ENCODE data around the gene RAD9A.

Gene RAD9A

GRCh38 chr11:67375320-67376055 is 16.3 kb upstream of the RAD9A start:
- DNase-seq = no peak

DNA sequence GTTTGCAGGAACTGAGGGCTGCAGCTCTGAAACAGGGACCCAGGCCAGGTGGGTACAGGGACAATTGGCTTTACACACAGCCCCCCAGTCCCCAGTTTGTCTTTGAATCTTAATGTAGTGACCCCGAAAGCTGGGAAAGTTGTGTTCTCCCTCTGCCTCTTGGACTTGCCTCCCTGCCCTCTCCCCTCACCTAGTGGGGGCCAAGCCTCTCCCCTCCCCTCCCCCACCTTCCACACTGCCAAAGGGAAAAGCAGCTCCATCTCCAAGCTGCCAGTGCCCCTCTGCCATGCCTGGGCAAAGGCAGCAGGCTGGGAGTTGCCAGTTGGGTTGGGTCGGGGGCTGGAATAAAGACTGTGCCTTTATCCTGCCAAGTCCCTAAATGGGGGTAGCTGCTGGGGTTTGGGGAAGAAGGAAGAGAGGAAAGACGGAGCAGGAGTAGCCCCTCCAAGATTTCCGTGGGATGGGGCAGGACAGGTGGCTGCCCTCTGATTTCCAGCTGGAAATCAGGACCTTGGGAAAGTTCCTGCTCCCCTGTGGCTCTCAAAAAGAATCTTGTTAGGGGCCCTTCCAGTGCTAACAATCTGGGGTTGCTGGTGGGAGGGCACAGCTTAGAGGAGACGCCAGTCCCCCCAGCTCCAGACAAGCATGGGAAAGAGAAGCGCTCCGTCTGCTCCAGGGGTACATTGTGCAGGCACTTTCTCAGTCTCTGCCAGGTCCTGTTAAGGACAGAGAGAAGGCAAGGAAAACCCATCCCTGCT is 15.5 kb upstream of the RAD9A start:
- DNase-seq = no peak

- no peak for DNase-seq
Observed at GRCh38 chr11:67376873-67377808, 14.6 kb upstream of the RAD9A start.

GRCh38 chr11:67378544-67378943 is 13.2 kb upstream of the RAD9A start:
- DNase-seq = no peak

DNA sequence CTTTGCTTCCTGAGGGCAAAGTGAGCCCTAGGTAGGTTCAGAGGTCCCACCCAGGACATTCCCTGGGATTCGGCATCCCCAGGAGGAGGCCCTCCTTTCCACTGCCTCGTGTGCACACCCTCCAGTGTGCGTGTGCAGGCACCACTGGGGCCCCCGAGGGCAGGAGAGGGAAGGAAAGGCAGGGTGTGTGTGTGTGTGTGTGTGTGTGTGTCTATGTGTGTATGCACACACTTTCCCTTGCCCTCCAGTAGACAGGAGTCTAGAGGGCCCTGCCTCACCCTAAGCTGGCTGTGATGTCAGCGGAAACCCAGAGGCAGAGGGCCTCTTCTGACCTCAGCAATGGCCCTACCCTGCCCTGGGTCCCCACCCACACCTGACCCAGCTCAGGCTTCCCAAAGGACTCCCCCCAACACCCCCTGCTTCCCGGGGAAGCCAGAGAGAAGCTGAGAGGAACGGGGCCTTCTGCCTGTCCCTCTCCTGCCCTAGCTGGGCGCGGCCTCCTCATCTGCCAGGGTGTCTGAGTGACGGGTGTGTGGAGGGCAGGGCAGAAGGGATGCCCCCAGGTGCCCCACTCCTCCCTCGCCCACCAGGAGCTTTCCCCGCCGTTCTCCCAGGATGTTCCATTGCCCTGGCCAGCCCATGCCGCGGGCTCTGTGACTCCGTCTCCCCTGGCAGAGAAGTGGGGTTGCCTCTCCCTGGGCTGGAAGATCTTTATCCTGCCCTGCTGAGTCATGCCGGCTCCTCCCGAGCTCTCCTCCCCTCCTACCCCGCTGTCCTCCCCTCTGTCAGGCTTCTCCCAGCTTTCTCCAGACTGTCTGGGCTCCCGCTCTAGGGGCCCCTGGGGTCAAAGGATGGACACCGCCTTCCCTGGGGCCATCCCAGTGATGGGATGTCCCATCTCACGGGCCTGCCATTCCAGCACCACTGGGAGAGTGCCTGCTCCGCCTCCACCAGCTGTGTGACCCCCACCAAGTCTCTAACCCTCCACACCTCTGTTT is 12.4 kb upstream of the RAD9A start:
- no peak for DNase-seq

- no peak for DNase-seq
Observed at GRCh38 chr11:67381244-67381972, 10.4 kb upstream of the RAD9A start.

GRCh38 chr11:67382276-67383136 is 9.3 kb upstream of the RAD9A start:
- DNase-seq = peak; percentile 67

DNA sequence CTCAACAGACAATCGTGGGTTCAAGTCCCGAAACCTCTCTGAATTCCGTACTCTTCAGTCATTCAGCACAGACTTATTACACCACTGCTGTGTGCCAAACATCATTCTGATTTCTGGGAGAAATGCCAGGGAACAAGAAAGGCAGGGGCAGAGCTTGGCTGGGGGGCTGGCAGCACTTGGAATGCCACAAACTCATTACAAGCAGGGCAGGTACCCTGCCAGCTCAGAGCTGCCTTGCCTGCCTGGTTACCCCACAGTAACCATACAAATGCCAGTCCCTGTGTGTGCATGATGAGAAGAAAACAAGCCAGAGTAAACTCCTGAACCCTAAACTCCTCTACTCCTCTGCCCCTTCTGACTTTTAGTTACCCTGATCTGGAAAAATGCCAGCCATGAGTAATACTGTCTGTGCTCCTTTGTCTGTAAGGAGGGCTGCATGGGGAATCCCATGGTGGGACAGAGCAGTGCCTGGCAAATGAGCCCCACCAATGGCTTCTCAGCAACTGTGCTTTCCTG is 6.9 kb upstream of the RAD9A start:
- DNase-seq = no peak

DNA sequence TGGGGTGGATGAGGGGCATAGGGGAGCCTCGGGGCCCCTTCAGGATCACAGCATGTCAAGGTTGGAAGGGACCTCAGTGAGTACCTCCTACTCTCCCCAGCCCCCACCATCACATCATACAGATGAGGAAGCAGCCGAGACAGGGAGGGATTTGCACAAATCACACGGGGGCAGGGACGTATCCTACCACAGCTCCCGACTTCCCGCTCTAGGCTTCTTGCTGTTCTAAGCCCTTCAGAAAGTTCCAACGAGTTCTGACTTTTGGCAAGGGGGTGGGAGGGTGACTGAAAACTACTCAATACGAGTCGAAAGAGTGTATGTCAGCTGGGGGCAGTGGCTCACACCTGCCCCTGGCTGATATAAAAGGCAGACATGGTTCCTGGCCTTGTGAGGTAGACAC is 4.7 kb upstream of the RAD9A start:
- DNase-seq = no peak

DNA sequence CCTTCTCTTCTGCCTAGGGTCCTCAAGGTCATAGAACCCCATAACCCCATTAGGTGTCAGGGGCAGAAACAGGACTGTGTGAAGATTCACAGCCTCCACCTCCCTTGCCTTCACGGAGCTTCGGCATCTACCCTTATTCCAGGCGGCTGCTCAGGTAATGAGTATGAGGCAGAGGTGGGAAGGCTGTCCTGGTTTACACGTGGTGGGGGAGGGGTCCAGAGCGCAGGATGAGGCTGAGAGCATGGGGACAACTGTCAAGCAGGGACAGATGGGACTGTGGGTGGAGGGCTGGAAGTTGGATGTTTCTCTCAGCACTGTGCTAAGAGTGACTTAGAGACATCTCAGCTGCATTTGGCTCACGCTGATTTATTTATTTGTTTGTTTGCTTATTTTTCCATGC is 4.3 kb upstream of the RAD9A start:
- no peak for DNase-seq

DNA sequence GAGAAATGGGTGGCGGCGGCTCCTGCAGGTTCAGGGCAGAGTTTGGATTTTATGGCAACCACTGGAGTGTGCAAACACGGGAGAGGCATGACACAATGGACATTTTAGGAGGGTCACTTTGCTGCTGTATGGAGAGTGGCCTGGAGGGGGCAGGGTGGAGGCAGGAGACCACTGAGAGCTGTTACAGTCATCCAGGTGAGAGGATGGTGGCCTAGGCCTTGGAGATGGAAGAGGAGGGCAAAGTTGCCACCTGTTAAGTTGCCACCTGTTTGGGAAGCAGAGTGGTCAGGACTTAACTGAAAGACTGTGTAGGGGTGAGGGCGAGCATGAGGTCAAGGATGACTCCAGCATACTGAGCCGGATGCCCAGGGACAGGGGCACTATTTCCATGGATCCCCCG is 2.3 kb upstream of the RAD9A start:
- DNase-seq = no peak

- DNase-seq = no peak
Observed at GRCh38 chr11:67390947-67391303, 861 bp upstream of the RAD9A start.

- DNase-seq = no peak
Observed at GRCh38 chr11:67392183-67392715, 463 bp downstream of the RAD9A start.

GRCh38 chr11:67393437-67393836 is 1.7 kb downstream of the RAD9A start:
- DNase-seq = no peak

DNA sequence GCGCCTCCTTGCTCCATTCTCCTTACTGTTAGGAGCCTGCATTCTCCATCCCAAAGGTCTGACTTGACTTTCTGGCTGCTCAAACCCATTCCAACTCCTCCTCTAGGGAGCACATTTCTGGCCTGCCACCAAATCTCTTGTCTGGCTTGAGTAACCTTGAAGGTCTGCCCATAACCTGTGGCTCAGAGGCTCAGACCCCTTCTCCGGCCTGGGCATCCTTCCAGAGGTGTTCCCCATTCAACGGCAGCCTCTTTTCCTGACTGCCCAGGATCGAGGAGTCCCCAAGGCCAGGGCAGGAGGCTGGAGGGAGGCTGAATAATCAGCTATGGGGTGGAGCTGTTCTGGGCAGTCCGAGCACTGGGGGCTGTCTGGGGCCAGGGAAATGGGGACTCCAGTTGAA is 2.2 kb downstream of the RAD9A start:
- DNase-seq = no peak

- DNase-seq = no peak
Observed at GRCh38 chr11:67395555-67396258, 3.9 kb downstream of the RAD9A start.

DNA sequence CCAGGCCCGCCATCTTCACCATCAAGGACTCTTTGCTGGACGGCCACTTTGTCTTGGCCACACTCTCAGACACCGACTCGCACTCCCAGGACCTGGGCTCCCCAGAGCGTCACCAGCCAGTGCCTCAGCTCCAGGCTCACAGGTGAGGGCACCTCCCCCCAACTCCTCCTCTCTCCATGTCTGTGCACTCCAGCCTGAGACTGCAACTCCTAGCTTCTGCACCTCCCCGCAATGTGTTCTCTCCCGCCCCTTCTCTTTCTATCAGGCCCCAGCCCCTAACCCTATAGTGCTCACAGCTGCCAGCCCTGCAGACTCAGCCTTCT is 4.4 kb downstream of the RAD9A start:
- DNase-seq = no peak

DNA sequence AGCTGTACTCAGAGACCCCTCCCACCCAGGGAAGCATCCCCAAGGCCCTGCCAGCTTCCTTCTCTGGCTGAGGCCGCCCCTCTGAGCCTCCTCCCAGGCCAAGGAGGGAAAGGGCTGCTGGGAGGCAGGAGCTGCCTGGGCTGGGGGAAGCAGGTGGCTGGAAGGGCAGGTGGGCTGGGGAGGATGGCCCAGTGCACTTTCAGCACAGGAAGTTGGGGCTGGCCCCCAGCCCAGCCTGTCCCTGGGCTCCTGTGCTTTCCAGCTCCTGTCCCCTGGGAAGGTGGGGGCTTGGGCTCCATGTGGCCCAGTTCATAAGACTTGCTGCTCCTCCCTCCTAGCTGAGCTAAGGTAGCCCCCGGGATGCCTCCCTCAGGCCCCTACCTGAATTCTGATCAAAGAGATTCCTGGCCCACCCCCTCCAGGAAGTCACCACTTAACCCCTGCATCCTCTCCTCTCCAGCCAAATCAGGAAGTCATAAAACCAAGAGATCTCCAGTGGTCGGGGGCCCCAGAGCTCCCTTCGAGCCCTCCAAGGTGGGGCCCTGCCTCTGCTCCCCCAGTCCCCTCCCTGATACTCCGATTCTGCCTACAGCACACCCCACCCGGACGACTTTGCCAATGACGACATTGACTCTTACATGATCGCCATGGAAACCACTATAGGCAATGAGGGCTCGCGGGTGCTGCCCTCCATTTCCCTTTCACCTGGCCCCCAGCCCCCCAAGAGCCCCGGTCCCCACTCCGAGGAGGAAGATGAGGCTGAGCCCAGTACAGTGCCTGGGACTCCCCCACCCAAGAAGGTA is 5.0 kb downstream of the RAD9A start:
- no peak for DNase-seq

DNA sequence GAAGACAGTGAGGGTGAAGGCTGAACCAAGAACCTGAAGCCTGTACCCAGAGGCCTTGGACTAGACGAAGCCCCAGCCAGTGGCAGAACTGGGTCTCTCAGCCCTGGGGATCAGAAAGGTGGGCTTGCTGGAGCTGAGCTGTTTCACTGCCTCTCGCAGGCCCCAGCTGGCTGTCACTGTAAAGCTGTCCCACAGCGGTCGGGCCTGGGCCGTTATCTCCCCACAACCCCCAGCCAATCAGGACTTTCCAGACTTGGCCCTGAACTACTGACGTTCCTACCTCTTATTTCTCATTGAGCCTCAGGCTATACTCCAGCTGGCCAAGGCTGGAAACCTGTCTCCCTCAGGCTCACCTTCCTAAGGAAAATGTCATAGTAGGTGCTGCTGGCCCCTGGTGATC is 5.8 kb downstream of the RAD9A start:
- no peak for DNase-seq
